GM19328 (cell line): ENCODE results near the gene PSMF1.
"Not testable (repeated sequence)": the region's sequence is repeated elsewhere in the genome, so short reads cannot be mapped to it uniquely, and the experiment has no call there.

Experiments used
- ATAC-seq: cut with Tn5 transposase; IDR thresholded peaks from one replicate; pipeline ENCODE4 v1.9.1; 2021; ENCODE audit warnings: mild to moderate bottlenecking, moderate library complexity; ENCODE audit not compliant: unreplicated experiment

The PSMF1 gene

GRCh38 chr20:1122388-1123315 lies 4.2 kb downstream of the PSMF1 start:
- ATAC-seq, result no peak

GRCh38 chr20:1123666-1124065 lies 5.3 kb downstream of the PSMF1 start:
- ATAC-seq, result no peak

- no peak for ATAC-seq
These were observed 6.0 kb downstream of the PSMF1 start for GRCh38 chr20:1124421-1124820.

- ATAC-seq, result no peak
These were observed 6.9 kb downstream of the PSMF1 start for GRCh38 chr20:1125277-1125676.

GRCh38 chr20:1127840-1128239 lies 9.4 kb downstream of the PSMF1 start:
- ATAC-seq, result no peak

GRCh38 chr20:1130058-1130694 lies 11.8 kb downstream of the PSMF1 start:
- ATAC-seq, result no peak

- no peak for ATAC-seq
These were observed 12.4 kb downstream of the PSMF1 start for GRCh38 chr20:1130847-1131246.

GRCh38 chr20:1131354-1131753 lies 13.0 kb downstream of the PSMF1 start:
- no peak for ATAC-seq

GRCh38 chr20:1134355-1134754 lies 16.0 kb downstream of the PSMF1 start:
- no peak for ATAC-seq

- ATAC-seq, result no peak
These were observed 16.4 kb downstream of the PSMF1 start for GRCh38 chr20:1134836-1135235.

GRCh38 chr20:1137236-1137635 lies 18.8 kb downstream of the PSMF1 start:
- no peak for ATAC-seq

- ATAC-seq, result no peak
These were observed 26.2 kb downstream of the PSMF1 start for GRCh38 chr20:1144401-1145172.

- ATAC-seq, result no peak
These were observed 28.6 kb downstream of the PSMF1 start for GRCh38 chr20:1146957-1147356.

GRCh38 chr20:1149812-1150211 lies 31.4 kb downstream of the PSMF1 start:
- ATAC-seq, result not testable (repeated sequence)

- ATAC-seq, result no peak
These were observed 31.8 kb downstream of the PSMF1 start for GRCh38 chr20:1150218-1150617.

GRCh38 chr20:1150968-1151367 lies 32.6 kb downstream of the PSMF1 start:
- no peak for ATAC-seq

- no peak for ATAC-seq
These were observed 35.8 kb downstream of the PSMF1 start for GRCh38 chr20:1154226-1154625.

- no peak for ATAC-seq
These were observed 36.3 kb downstream of the PSMF1 start for GRCh38 chr20:1154691-1155090.

- ATAC-seq, result no peak
These were observed 36.9 kb downstream of the PSMF1 start for GRCh38 chr20:1155342-1155741.

GRCh38 chr20:1160496-1160895 lies 42.1 kb downstream of the PSMF1 start:
- ATAC-seq, result no peak

- ATAC-seq, result no peak
These were observed 42.6 kb downstream of the PSMF1 start for GRCh38 chr20:1160991-1161390.
